Measurements from ENCODE around the gene DNAJC12.

- TF ChIP-seq POLR2A (IDR thresholded peaks at IDR 0.05) (no peak), CTCF (IDR thresholded peaks at IDR 0.05) (no peak)
Observed at GRCh38 chr10:67858971-67859370, 21.0 kb upstream of the DNAJC12 start.
